ENCODE measurements around the gene AKNA. TPM values are rescaled to one million over a fixed set of nuclear protein-coding genes. Genes with fewer than 3 reads are reported as not detected.

Gene AKNA
- total RNA-seq, 2 donors from 2014 or later, result 23.8 to 32.4 TPM

- intact Hi-C loops (cut with DNase I), result no loop called here
- DNase-seq (ENCODE audit: low spot score), result peak; percentile 94
Measured at GRCh38 chr9:114385397-114386181, 2.2 kb downstream of the AKNA start.

GRCh38 chr9:114384836-114385396 is 2.9 kb downstream of the AKNA start:
- no peak for DNase-seq (ENCODE audit: low spot score)
- intact Hi-C loops (cut with DNase I), result loop anchor here in 1 of 2 donors (5.0 kb wide), 1 partner anchor 38 kb away; no protein-coding TSS in a partner anchor

DNA sequence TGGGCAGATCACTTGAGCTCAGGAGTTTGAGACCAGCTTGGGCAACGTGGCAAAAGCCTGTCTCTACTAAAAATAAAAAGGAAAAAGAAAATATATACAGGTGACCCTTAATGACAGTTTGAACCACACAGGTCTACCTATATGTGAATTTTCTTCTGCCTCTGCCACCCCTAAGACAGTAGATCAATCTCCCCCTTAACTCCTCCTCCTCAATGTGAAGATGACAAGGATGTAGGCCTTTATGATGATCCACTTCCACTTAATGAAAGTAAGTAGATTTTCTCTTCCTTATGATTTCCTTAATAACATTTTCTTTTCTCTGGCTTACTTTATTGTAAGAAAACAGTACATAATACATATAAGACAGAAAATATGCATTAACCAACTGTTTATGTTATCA is 3.4 kb downstream of the AKNA start:
- DNase-seq (ENCODE audit: low spot score), result no peak
- intact Hi-C loops (cut with DNase I), result loop anchor here in 1 of 2 donors (5.0 kb wide), 1 partner anchor 37 kb away; no protein-coding TSS in a partner anchor

DNA sequence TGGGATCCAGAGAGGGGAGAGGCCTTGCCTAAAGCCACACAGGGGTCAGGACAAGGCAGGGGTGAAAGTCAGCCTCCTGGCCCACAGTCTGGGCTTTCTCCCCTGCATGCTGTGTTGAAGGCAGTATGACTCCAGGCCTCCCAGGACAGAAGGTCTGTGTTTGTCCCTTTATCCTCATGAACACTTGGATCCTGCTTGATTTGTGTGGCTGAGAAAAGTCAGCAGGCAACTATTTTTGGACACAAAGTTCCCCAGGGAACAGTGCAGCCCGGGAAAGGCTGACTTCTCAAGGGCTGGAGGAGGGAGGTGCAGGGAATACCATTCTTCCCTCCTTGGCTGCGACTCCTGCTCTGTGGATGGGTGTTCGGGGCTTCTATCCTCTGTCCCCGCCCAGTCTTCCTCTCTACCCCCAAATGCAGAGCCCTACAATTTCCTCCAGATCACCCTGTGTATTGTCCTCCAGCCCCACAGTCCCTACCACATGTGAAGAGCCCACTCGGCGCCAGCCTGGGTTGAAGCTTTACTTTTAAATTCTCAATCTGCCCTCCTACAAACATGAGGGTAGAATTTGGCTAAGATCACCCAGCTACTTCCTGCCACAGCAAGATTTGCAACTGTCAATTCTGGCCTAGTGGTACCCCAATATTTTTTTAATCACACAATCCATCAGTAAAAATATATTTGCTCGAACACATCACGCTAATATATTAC is 4.1 kb downstream of the AKNA start:
- no peak for DNase-seq (ENCODE audit: low spot score)
- intact Hi-C loops (cut with DNase I), result loop anchor here in 1 of 2 donors (5.0 kb wide), 1 partner anchor 36 kb away; no protein-coding TSS in a partner anchor

GRCh38 chr9:114382699-114383520 is 4.9 kb downstream of the AKNA start:
- intact Hi-C loops (cut with DNase I), result loop anchor here in 1 of 2 donors (5.0 kb wide), 1 partner anchor 36 kb away; no protein-coding TSS in a partner anchor
- peak; percentile 76 for DNase-seq (ENCODE audit: low spot score)

DNA sequence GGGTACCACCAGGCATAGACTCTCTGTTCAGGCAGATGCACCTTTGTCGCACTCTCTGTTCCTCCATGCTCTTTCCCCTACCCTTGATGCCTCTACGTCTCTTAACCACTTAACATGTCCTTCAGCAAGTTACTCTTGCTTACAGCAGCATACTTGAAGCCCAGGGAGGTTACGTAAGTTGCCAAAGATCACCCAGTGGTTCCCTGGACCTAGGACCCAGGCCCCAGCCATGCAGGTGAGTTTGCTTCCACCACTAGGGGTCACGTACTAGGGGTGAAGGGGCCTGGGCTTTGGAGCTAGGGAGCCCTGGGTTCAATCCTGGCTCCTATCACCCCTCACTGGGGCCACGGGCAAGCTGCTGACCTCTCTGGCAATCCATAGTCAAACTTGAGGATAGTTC is 8.9 kb downstream of the AKNA start:
- no peak for DNase-seq (ENCODE audit: low spot score)
- intact Hi-C loops (cut with DNase I), result no loop called here

DNA sequence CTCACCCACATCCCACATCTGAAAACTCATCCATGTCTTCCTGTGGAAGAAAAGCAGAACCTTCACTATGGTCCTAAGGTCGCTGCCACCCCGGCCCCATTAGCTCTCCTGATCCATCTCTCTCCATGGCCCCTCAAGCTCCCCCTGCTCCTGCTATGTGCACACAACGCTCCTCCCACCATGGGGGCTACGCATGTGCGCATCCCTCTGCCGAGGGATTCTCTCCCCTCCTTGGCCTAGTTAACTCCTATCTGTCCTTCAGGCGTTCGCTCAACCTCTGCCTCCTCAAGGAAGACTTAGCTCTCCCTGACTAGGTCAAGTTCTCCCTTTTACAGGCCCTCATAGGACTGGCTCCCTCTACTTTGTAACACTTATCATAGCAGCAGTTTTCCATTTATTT is 9.8 kb downstream of the AKNA start:
- DNase-seq (ENCODE audit: low spot score), result no peak

DNA sequence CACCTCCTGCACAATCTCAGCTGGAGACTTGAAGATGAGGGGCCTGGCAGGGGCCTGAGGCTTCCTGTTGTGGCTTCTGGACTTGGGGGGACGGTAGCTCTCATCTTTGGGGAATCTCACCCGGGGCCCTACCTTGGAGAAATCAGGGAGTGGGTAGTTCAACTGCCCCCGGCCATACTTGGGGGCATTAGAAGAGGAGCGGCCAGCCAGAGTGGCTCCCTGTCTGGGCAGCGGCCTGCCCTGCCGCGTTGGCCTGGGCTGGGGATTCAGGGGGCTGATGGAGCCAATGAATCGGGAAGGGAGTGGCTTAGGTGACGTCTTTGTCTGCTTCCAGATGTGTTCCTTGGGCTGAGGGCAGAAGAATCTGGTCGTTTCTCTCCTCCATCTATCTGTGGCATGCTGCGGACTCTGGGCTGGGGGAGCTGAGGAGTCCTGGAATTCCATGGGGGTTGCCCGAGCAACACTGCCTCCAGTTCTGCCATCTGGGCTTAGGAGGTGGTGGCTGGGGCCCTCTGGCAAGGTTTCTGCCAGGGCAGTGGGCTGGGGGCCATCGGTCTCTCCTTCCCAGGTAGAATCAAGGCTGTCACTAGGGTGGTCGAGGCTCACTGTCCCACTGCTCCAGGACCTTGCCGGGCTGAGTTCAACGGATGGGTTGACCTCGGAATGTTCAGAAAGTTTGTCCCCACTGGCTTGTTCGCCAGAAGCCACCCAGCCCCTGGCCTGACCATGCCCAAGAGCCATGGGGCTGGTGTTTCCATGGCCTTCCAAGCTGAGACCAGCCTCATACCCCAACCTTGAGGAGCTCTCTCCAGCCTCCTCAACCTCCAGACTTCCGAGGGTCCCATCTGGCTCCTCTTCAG is 11.0 kb downstream of the AKNA start:
- no peak for DNase-seq (ENCODE audit: low spot score)
- intact Hi-C loops (cut with DNase I), result no loop called here

More for the DNA sequence above, 9.8 kb downstream of the AKNA start:
- intact Hi-C loops (cut with DNase I), result no loop called here

DNA sequence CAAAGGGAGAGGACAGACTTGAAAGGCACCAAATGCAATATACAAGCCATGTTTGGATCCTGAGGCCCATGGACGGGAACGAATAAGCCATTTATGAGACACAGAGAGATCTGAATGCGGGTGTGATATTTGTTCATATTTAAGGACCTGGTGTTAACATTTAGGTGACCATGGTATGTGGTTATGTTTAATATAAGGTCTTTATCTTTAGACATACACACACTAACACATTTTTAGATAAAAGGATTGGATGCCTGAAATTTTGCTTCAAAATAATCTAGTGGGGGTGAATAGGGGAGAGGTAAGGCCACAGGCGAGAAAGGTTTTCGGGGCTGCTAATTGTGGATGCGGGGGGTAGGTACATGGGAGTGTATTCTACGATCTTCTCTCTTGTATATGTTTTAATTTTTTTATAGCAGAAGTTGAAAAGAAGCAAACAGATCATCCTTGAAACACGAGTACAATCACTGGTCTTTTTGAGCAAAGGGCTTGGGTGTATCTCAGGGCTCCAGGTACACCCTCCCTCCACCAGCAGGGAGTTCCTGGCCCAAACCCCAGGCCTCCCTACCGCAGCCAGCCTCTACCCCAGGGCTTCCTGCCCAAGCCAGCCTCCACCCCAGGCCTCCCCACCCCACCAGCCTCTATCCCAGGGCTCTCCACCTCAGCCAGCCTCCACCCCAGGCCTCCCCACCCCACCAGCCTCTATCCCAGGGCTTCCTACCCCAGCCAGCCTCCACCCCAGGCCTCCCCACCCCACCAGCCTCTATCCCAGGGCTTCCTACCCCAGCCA is 12.2 kb downstream of the AKNA start:
- DNase-seq (ENCODE audit: low spot score), result no peak

DNA sequence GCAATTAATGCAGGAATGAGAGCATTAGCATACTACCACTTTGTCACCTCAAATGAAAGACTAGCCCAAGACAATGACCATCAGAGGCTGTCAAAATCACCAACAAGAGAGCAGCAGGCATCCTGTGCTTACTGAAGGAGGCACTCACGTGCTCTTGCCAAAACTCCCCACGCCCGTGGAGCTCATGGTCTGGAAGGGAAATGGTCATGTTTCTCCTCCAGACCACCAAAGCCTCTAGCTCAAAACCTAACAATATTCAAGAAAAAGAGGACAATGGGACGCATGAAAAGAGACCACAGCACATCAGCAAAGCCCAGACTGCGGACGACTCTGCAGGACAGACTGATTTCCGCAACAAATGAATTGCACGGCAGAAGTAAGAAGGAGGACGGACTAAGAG is 12.8 kb downstream of the AKNA start:
- DNase-seq (ENCODE audit: low spot score), result no peak
- intact Hi-C loops (cut with DNase I), result no loop called here

More for the DNA sequence above, 12.2 kb downstream of the AKNA start:
- intact Hi-C loops (cut with DNase I), result no loop called here

DNA sequence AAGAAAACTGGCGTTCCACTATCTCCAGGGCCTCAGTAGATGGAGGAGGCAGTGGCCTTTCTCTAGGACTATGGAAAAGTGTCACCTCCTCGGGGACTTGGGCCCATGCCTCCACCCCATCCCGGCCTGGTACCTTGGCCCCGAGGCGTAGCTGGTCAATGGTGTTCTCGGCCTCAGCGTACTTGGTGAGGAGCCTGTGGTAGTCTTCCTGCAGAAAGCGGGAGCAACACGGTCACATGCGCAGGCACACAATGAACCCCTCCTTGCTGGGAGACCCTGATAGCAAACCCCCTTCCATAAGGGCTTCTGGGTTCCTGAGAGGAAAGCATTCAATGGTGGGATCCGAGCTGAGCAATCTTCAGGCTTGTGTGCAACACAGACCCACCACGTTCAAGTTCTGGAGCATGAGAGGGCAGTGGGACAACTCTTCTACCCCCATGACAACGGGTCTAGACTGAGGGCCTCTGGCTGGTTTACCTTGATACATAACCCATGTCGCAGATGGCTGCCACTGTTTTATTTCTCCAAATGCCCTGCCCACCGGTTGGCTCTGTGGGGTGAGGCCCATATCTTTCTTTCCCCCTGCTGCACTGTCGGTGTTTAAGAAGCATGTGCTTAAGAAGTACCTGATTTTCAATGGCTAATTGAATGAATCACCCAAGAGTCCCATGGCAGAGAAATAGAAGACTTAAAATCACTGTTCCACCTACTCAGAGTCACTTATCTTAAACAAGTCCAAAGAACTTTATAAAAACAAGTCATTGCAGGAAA is 13.6 kb downstream of the AKNA start:
- intact Hi-C loops (cut with DNase I), result no loop called here

GRCh38 chr9:114372921-114373448 is 14.8 kb downstream of the AKNA start:
- intact Hi-C loops (cut with DNase I), result no loop called here
- peak; percentile 90 for DNase-seq (ENCODE audit: low spot score)

More for the DNA sequence above, 13.6 kb downstream of the AKNA start:
- DNase-seq (ENCODE audit: low spot score), result no peak

GRCh38 chr9:114371973-114372917 is 15.5 kb downstream of the AKNA start:
- intact Hi-C loops (cut with DNase I), result no loop called here
- no peak for DNase-seq (ENCODE audit: low spot score)

- DNase-seq (ENCODE audit: low spot score), result no peak
- intact Hi-C loops (cut with DNase I), result no loop called here
Measured at GRCh38 chr9:114371343-114371944, 16.3 kb downstream of the AKNA start.

GRCh38 chr9:114370968-114371320 is 16.8 kb downstream of the AKNA start:
- intact Hi-C loops (cut with DNase I), result no loop called here
- DNase-seq (ENCODE audit: low spot score), result no peak
